NCI-H446 treated with DMSO at 0.1 percent for 48 hours (cell line): ENCODE data around the gene EFCC1.
"Not testable (repeated sequence)": the region's sequence is repeated elsewhere in the genome, so short reads cannot be mapped to it uniquely, and the experiment has no call there.

Source experiments
- DNase-seq: peaks from one replicate; lab custom pipeline; 2025; lab: John Stamatoyannopoulos, UW

The EFCC1 gene

GRCh38 chr3:129078510-129078909 lies 77.4 kb downstream of the EFCC1 start:
- no peak for DNase-seq

- no peak for DNase-seq
These were observed 80.4 kb downstream of the EFCC1 start for GRCh38 chr3:129081503-129081902.

DNA sequence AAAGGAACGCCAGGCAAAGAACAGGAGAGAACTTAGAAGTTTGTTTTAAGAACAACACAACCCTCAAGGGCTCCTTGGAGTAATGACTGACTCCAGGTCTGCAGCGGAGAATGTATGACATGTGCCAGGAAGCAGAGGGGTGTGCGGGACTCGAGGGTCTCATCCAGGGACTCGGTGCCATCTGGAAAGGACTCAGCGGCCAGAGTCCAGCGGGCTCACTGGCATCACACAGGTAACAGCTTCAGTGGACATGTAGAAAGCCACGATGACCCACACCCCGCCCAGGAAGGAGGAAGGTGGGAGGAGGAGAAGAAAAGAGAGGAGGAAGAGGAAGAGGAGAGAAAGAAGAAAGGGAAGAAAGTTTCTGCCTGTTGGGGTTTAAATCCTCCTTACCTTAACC lies 80.9 kb downstream of the EFCC1 start:
- DNase-seq = no peak

GRCh38 chr3:129084501-129084900 lies 83.4 kb downstream of the EFCC1 start:
- DNase-seq = no peak

DNA sequence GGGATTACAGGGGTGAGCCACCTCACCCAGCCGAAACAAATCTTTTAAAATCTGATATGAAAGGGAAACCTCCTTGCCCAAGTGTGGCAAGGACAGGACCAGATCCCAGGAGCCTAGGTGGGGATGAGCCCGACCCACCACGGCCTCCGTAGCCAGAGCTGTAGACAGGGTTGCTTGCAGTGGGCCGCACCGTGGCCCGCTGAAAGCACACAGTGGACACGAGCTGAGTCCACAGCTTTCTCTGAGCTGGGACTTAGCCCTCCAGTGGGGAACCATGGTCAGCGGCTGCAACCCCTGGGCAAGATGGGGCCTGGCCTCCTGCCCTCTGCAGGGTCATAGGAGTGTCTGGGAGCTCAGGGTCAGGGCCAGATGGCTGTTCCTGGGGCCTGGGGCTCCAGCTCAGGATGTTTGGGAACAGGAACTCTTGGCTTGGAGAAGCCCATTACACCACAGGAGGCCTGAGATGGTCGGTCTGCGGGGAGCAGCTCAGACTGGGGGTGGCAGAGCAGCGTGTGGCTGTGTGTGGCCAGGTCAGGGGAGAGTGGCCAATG lies 84.1 kb downstream of the EFCC1 start:
- DNase-seq = no peak

DNA sequence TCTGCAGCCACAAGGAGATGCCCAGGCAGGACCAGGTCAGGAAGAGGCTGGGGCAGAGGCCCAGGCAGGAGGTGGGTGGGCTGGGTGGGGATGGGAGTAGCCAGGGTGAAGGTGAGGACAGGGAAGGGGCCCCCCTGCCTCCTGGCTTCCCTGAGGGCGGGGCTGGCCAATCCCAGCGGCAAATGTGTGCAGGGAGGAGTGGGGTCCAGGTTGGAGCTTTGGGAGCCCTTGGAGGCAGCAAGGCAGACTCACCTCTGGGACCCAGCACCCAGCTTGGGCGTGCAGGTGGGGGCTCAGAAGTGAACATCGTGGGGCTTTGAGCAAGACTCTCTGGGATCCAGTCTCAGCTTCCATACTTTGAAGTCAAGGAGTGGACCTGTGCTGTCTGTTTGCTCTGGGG lies 84.7 kb downstream of the EFCC1 start:
- no peak for DNase-seq

DNA sequence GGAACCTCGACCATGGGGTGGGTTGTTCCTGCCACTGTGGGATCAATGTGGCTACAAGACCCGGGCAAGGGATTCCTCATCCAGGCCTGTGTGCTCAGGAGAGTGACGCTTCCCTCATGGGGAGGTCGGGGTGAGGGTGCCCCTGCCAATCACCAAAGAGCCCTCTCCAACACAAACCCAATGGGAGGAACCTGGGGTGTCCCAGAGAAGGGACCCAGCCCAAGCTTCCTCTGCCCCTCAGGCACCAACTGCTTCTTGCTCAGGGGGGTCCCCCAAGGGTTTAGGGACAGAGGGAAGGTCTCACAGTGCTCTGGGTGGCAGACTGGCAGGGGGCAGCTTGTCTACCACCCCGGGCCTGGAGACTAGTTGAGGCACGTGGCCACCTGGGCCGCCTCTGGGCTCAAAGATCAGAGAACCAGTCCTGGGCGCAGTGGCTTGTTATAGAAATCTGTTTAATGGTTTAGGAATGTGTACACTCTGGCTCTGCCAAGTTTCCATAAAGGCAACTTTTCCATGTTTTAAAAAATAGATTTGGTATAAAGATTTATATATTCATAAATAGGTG lies 86.1 kb downstream of the EFCC1 start:
- DNase-seq = no peak

DNA sequence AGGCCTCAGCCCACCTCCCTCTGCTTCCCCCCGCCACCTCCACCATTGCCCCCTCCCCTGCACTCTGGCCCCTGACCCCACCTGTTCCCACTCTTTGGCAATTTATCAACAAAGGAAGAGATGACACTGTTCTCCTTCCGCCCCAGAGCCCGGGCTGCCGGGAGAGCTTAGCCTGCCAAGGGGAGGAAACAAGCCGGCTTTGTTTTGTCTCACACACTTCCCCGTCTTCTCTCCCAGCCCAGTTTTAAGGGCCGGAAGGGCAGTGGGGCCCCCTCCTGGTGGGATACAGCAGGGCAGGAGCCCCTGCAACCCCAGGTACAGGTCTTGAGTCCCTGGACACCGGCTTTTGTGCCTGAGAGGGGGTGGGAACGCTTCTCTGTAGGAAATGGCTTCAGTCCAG lies 86.8 kb downstream of the EFCC1 start:
- not testable (repeated sequence) for DNase-seq

DNA sequence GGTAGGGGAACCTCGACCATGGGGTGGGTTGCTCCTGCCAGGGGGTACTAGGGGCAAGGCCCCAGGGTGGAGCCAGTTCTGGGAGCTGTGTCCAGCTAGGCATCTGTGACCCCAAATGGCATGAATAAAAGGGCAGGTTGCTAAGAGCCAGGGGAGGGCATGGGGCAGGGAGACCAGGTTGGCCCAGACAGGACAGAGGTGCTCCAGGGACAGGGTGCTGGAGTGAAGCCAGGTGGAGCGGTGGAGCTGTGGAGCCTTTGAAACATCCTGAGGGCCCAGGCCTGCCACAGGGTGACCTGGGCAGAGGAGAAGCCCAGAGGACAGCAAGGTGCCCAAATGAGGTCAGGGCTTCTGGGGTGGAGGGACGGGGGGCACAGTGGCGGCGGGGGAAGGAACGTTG lies 87.2 kb downstream of the EFCC1 start:
- not testable (repeated sequence) for DNase-seq
